ENCODE results near the gene CEP350. TPM values are rescaled to one million over a fixed set of nuclear protein-coding genes. Genes with fewer than 3 reads are reported as not detected.

CEP350 gene
- polyA plus RNA-seq, 1 experiment, result 5.4 TPM

GRCh38 chr1:180062452-180062971 is 107.9 kb downstream of the CEP350 start:
- H3K27me3 ChIP-seq (ENCODE audit: control insufficient read depth, insufficient read depth, low read length), result no peaks in the 10 kb centered on the region
- TF ChIP-seq CTCF (IDR thresholded peaks at IDR 0.05; ENCODE audit: insufficient read depth, low read depth, low read length), result no peak
- no peak for DNase-seq (ENCODE audit: low read depth)
- ChIA-PET CTCF (interaction anchor here (1.4 kb wide), 1 partner anchor 23 kb away, joined by 3 read pairs; no protein-coding TSS in a partner anchor), POLR2A (no interaction called here)
- H3K36me3 ChIP-seq (ENCODE audit: control insufficient read depth, insufficient read depth, low read length), result peaks cover 3% of the 10 kb centered on the region; the same call in 1 of the 2 replicates
- H3K4me3 ChIP-seq (ENCODE audit: low read depth, low read length), result no peak overlapping the region

GRCh38 chr1:180065408-180065807 is 110.8 kb downstream of the CEP350 start:
- CTCF ChIA-PET, result interaction anchor here (1.5 kb wide), 1 partner anchor 10 kb away, joined by 5 read pairs; no protein-coding TSS in a partner anchor
- no peak for DNase-seq (ENCODE audit: low read depth)
- no peak for TF ChIP-seq CTCF (IDR thresholded peaks at IDR 0.05; ENCODE audit: insufficient read depth, low read depth, low read length)
- Histone ChIP-seq H3K27me3 (ENCODE audit: control insufficient read depth, insufficient read depth, low read length) (no peaks in the 10 kb centered on the region), H3K4me3 (ENCODE audit: low read depth, low read length) (no peak overlapping the region), H3K36me3 (ENCODE audit: control insufficient read depth, insufficient read depth, low read length) (peaks cover 3% of the 10 kb centered on the region; the same call in 1 of the 2 replicates)
- POLR2A ChIA-PET, result no interaction called here

- no peak for DNase-seq (ENCODE audit: low read depth)
- Histone ChIP-seq H3K36me3 (ENCODE audit: control insufficient read depth, insufficient read depth, low read length) (peaks cover 3% of the 10 kb centered on the region; the same call in 1 of the 2 replicates), H3K4me3 (ENCODE audit: low read depth, low read length) (no peak overlapping the region), H3K27me3 (ENCODE audit: control insufficient read depth, insufficient read depth, low read length) (no peaks in the 10 kb centered on the region)
- ChIA-PET CTCF (interaction anchor here (1.5 kb wide), 1 partner anchor 9 kb away, joined by 5 read pairs; no protein-coding TSS in a partner anchor), POLR2A (no interaction called here)
- no peak for TF ChIP-seq CTCF (IDR thresholded peaks at IDR 0.05; ENCODE audit: insufficient read depth, low read depth, low read length)
Observed at GRCh38 chr1:180066150-180066549, 111.5 kb downstream of the CEP350 start.

GRCh38 chr1:180070286-180070685 is 115.7 kb downstream of the CEP350 start:
- H3K27me3 ChIP-seq (ENCODE audit: control insufficient read depth, insufficient read depth, low read length), result no peaks in the 10 kb centered on the region
- no peak overlapping the region for H3K4me3 ChIP-seq (ENCODE audit: low read depth, low read length)
- TF ChIP-seq CTCF (IDR thresholded peaks at IDR 0.05; ENCODE audit: insufficient read depth, low read depth, low read length), result no peak
- no peak for DNase-seq (ENCODE audit: low read depth)
- POLR2A ChIA-PET, result no interaction called here
- CTCF ChIA-PET, result interaction anchor here (0.7 to 0.8 kb wide), 2 partner anchors 17 to 83 kb away, joined by 3 to 4 read pairs; no protein-coding TSS in a partner anchor
- H3K36me3 ChIP-seq (ENCODE audit: control insufficient read depth, insufficient read depth, low read length), result no peaks in the 10 kb centered on the region

- TF ChIP-seq CTCF (IDR thresholded peaks at IDR 0.05; ENCODE audit: insufficient read depth, low read depth, low read length), result no peak
- no peak for DNase-seq (ENCODE audit: low read depth)
- POLR2A ChIA-PET, result no interaction called here
- CTCF ChIA-PET, result interaction anchor here (1.1 kb wide), 1 partner anchor 204 kb away, joined by 3 read pairs; no protein-coding TSS in a partner anchor
- Histone ChIP-seq H3K27me3 (ENCODE audit: control insufficient read depth, insufficient read depth, low read length) (no peaks in the 10 kb centered on the region), H3K36me3 (ENCODE audit: control insufficient read depth, insufficient read depth, low read length) (no peaks in the 10 kb centered on the region), H3K4me3 (ENCODE audit: low read depth, low read length) (no peak overlapping the region)
Observed at GRCh38 chr1:180071759-180072158, 117.1 kb downstream of the CEP350 start.

Measured in BJ (cell line).